HS-27A (cell line): ENCODE data around the gene GRK3.
A peak's percentile ranks its signal among the peaks of the same experiment; 100 is the strongest.
"Not testable (repeated sequence)": the region's sequence is repeated elsewhere in the genome, so short reads cannot be mapped to it uniquely, and the experiment has no call there.

Experiments used
- DNase-seq: peaks from one replicate; pipeline ENCODE4 v3.0.0-alpha.2; 2012; ENCODE audit warnings: low read depth, missing footprints

Gene GRK3

DNA sequence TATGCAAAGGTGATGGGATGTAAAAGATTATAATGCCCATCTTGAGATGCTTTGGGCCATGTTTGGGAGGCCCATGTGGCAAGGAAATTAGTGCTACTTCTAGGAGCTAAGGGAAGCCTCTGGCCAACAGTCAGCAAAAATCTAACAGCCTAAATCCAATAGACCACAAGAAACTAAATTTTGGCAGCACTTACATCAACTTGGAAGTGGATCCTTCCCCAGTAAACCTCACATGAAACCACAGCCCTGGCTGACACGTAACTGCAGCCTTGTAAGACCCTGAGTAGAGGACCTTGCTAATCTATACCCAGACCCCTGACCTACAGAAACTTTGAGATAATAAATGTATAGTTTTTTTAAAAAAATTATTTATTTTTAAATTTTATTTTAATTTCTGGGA lies 13.1 kb upstream of the GRK3 start:
- DNase-seq: no peak

GRCh38 chr22:25552405-25552804 lies 12.1 kb upstream of the GRK3 start:
- peak; percentile 45 for DNase-seq

GRCh38 chr22:25553131-25553530 lies 11.3 kb upstream of the GRK3 start:
- no peak for DNase-seq

GRCh38 chr22:25554238-25554671 lies 10.2 kb upstream of the GRK3 start:
- no peak for DNase-seq

DNA sequence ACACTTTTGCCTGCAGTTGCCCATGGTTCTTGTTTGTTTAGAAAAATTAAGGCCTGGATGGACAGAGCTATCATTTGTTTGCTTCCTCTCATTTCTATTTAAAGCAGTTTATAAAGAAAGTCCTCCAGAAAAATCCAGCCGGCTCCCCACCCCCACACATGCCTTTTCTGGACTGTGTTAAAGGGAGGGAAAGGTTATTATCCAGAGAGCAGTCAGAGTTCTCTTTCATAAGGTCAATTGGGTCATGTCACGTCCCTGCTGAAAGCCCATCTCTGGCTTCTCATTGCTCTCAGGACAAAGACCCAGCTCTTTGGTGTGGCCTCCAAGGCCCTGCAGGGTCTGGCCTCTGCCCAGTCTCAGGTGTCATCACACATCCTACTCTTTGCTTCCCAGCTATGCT lies 9.8 kb upstream of the GRK3 start:
- no peak for DNase-seq

DNA sequence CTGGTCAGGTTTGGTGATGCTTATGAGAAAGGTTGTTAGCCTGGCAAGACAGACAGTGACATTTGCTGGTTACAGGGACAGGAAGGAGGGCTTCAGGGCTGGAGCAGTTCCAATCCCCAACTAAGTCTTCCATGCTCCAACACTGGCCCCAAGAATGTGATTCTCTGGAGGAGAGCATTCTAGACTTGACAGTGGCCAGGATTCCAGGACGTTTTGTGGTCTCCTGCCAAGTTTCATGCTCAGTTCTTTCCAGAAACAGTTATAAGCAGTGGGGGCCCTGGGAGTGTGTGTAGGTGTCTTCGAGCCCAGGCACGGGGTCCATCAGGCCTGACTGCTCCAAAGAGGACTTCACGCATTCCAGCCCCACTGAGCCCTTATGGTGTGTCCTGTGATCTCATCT lies 8.9 kb upstream of the GRK3 start:
- DNase-seq: no peak

GRCh38 chr22:25557218-25557617 lies 7.3 kb upstream of the GRK3 start:
- DNase-seq: no peak

GRCh38 chr22:25558341-25558740 lies 6.1 kb upstream of the GRK3 start:
- DNase-seq: no peak

- DNase-seq: not testable (repeated sequence)
These were observed 4.6 kb upstream of the GRK3 start for GRCh38 chr22:25559910-25560309.

DNA sequence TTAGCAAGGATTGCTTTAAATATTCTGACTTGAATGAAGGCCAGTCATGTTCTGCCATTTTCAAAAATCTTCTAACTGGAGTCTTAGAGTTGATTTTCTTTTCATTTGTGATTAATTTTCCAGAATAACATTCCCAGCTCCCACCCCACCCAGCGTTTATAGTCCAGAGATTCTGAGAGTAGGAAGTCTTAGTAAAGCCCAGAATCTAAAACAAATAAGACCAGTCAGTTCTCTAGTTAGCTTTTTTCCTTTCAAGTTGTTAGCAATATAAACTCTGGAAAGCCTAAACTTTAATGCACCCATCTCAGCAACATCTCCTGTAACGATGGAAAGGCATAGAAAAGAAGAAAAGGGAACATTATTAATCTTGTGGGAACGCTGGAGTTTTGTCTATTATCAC lies 3.3 kb upstream of the GRK3 start:
- not testable (repeated sequence) for DNase-seq

DNA sequence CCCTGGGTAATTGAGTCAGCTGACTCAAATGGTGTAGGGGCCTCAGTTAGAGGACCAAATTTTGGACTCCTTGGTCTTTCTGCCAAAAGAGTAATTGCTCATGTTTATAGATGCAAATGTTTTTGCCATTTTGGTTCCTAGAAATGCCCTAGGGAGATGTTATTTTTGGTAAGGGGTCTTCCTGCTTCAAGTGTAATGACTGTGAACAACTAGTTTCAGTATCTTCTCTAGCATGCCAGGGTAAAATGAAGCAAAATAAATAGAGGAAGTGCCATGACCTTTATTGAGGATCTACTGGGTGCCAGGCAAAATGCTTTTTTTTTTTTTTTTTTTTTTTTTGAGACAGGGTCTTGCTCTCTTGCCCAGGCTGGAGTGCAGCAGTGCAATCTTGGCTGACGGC lies 2.5 kb upstream of the GRK3 start:
- DNase-seq: not testable (repeated sequence)

GRCh38 chr22:25562966-25563760 lies 1.3 kb upstream of the GRK3 start:
- DNase-seq: not testable (repeated sequence)

DNA sequence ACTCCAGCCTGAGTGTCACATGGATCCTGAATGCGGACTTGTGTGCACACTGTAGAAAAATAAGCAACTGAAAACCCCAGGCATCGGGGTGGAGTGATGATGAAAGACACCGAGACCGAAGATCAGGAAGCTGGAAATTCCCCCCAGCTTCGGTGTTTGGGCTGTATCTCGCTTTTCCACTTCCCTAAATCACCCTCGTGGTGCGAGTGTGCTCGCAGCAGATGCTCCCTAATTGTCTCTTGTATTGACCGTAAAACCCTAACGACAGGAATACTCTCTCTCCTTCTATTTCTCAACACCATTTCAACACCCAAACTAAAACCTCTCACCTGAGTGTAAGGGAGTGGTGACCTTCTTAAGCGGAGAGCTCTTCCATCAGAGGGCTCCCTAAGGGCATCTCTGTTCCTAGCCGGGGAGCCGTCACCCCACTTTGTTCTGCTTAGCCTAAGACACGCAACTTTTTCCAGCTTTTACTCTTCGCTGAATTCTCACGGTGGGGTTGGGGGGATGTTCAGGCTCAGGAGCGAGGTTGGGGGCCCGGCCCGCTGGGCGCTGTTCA lies 635 bp upstream of the GRK3 start:
- no peak for DNase-seq

DNA sequence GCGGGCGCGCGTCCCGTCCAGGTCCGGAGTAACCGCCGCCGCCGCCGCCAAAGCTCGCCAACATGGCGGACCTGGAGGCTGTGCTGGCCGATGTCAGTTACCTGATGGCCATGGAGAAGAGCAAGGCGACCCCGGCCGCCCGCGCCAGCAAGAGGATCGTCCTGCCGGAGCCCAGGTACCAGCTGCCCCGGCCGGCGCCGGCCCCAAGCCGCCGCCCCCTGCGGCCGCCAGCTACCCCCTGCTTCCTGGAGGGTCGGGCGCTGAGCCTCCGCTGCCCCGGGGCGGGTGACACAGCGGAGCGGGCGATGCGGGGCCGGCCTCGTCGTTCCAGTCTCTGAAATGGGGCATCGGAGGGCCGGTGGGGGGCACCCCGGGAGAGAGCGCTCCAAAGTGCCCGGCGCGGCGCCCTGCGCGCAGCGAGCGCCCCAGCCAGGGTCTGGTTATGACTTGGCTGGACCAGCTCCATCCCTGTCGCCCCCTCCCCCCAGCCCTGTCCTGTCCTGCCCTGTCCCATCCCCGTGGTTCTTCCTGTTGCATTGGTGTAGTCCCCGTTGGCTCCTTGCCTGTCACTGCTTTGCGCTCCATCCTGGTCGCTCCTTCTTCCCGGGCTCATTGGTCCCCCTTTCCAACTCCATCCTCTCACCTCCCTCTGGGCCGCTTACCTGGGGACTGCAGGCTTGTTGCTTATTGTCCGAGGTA lies 653 bp downstream of the GRK3 start:
- no peak for DNase-seq

GRCh38 chr22:25566186-25566897 lies 1.9 kb downstream of the GRK3 start:
- no peak for DNase-seq

DNA sequence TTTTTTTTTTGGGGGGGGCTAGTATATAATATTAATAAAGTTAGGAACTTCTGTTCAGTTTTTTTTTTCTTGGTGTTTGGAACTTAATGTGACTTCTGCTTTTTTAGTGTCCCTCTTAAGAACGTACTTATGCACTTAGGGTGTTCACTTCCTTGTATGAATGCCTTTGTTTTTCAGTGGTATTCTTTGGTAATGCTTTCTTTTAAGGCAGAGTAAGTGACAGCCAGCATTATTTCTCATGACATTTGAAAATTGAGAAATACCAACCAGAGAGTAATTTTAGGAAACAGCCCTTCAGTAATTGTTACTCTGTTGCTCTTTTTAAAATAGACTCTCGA lies 2.4 kb downstream of the GRK3 start:
- no peak for DNase-seq

DNA sequence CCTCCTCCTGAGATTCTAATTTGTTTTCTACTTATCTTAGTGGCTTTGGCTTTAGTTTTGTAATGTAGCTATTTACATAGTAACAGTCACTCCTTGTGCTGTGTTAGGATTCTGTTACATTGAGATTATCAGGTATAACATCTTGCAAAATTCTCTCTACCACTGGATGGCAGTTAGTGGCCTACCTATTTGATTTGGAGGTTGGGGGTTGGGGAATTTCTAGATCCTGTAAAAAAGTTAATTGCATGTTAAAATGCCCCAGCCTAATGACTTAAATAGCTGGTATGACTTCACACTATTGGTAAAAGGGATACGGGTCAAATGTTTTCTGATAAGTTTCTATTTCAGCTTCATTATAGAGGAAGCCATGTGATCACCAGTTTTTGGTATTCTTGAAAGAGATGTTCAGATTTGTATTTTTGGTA lies 2.8 kb downstream of the GRK3 start:
- no peak for DNase-seq

DNA sequence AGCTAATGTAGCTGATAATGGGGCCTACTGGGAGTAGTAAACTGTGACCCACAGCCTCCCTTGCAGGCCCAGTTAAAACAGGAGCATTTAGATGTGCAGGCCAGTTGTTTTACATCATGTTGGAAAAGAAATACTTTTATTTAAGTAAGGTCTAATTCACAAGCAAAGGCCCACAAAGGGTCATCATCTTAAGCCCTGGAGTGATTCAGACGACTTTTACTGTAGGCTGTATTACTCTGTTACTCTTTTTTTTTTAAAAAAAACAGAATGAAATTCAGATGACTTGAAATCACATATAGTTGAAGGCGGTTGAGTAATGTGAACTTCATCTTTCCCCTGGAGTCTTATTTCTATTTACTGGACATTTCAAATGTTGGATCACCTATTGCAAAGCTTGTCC lies 3.6 kb downstream of the GRK3 start:
- DNase-seq: not testable (repeated sequence)

DNA sequence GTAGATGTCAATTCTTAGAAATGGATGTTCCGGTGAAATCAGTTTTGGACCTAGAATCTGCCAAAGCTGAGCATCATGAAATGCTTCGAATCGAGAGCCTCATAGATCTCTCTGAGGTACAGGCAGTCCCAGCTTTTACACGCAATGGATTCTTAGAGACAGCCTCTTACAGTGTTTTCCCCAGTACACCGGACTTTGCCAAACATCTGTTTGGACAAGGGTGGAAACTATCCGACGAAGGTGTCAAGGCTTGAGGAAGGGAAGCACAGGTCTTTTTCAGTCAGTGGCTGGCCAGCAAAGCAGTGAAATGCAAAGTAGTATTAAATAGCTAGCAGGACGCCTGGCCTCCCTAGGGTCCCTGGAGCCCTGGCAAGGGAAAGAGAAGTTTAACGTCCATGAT lies 4.9 kb downstream of the GRK3 start:
- no peak for DNase-seq

GRCh38 chr22:25569983-25570382 lies 5.5 kb downstream of the GRK3 start:
- DNase-seq: no peak

- DNase-seq: no peak
These were observed 6.0 kb downstream of the GRK3 start for GRCh38 chr22:25570486-25570885.

GRCh38 chr22:25571969-25572707 lies 7.7 kb downstream of the GRK3 start:
- DNase-seq: not testable (repeated sequence)
